Hepatocyte (in vitro differentiated cells): ENCODE results near the gene CCR2.
A peak's percentile ranks its signal among the peaks of the same experiment; 100 is the strongest.

Source experiments
- CTCF ChIP-seq: fragments of 200-600 bp; sonication (generic); IDR thresholded peaks from 2 replicates; pipeline ENCODE4 v1.5.1; 2016; ENCODE audit warnings: antibody characterized with exemption, mild to moderate bottlenecking; ENCODE audit not compliant: poor library complexity
- EZH2 ChIP-seq: fragments of 200-600 bp; sonication (generic); IDR thresholded peaks from 2 replicates; pipeline ENCODE4 v1.6.1; 2016; ENCODE audit warnings: antibody characterized with exemption, mild to moderate bottlenecking, borderline replicate concordance
- EZH2phosphoT487 ChIP-seq: fragments of 200-600 bp; sonication (generic); IDR thresholded peaks from one replicate; pipeline ENCODE4 v1.6.1; 2018; ENCODE audit warnings: antibody characterized with exemption, mild to moderate bottlenecking, low read depth, moderate library complexity; ENCODE audit not compliant: unreplicated experiment, severe bottlenecking

DNA sequence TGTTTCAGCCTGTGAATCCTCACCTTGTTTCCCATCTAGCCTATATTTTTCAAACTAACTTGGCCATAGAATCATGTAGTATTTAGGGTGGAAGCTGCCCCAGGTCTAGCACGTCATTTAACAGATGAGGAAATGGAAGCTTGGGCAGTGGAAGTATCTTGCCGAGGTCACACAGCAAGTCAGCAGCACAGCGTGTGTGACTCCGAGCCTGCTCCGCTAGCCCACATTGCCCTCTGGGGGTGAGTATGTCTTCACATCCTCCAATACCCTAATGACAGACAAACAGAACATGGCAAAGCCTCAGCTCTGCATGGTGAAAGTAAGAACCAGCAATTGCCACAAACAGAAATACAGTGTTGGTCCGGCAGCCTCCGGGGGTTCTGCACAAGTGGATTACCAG is 14.7 kb downstream of the CCR2 start:
- peak; percentile 25 for TF ChIP-seq CTCF
- no peak for TF ChIP-seq EZH2
- no peak for TF ChIP-seq EZH2phosphoT487
